Stimulated activated CD4-positive, alpha-beta T cell treated with anti-CD3 and anti-CD28 coated beads, Interleukin-15, amount 100 ng/mL, for 48 hours (primary cell): ENCODE data around the gene PTBP2.
"Not testable (repeated sequence)": the region's sequence is repeated elsewhere in the genome, so short reads cannot be mapped to it uniquely, and the experiment has no call there.

ENCODE experiments used
- DNase-seq, 2 donors: peaks; one replicate each; pipeline ENCODE4 v3.0.0-alpha.2; 2020; ENCODE audit warnings: low read depth in 2 of 2

PTBP2 gene

DNA sequence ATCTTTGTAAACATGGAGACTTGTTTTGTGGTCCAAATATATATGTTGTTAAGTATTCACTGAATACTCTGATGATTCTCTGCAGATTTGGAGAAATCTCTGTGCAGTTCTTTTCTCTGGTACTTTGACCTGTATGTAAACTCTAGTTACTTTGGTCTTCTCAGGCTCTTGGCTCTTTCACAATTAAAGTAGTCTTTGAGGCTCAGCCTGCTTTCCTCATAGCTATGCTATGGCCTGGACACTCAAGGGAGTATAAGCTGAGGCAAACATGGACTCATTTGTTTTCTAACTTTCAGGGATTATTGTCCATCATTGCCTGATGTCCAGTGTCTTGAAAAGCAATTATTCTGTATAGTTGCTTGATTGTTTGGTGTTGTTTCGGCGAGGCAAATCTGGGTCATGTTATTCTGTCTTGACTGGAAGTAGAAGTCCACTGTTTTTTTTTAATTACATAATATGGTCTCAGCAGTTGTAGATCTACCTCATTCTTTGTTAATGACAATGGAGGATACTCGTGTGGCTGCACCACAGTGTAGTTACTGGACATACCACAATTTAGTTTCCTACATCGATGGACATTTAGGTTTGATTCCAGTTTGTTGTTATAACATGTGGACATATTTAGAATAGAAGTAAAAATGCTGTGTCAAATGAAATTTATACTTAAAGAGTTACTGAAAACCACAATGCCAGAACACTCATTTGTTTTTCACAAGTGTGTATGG is 9.2 kb downstream of the PTBP2 start:
- DNase-seq = no peak

DNA sequence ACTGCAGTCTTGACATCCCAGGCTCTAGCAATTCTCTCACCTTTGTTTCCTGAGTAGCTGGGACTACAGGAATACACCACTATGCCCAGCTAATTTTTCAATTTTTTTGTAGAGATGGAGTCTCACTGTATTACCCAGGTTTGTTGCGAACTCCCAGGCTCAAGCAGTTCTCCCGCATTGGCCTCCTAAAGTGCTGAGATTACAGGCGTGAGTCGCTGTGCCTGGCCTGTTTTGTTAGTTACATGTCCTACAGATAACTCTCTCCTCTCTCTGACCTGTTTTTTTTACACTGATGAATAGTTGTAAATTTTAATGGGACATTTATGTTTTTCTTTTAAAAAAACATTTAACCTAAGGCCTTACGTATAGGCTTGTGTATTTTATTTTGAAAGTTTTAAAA is 19.8 kb downstream of the PTBP2 start:
- DNase-seq = no peak

DNA sequence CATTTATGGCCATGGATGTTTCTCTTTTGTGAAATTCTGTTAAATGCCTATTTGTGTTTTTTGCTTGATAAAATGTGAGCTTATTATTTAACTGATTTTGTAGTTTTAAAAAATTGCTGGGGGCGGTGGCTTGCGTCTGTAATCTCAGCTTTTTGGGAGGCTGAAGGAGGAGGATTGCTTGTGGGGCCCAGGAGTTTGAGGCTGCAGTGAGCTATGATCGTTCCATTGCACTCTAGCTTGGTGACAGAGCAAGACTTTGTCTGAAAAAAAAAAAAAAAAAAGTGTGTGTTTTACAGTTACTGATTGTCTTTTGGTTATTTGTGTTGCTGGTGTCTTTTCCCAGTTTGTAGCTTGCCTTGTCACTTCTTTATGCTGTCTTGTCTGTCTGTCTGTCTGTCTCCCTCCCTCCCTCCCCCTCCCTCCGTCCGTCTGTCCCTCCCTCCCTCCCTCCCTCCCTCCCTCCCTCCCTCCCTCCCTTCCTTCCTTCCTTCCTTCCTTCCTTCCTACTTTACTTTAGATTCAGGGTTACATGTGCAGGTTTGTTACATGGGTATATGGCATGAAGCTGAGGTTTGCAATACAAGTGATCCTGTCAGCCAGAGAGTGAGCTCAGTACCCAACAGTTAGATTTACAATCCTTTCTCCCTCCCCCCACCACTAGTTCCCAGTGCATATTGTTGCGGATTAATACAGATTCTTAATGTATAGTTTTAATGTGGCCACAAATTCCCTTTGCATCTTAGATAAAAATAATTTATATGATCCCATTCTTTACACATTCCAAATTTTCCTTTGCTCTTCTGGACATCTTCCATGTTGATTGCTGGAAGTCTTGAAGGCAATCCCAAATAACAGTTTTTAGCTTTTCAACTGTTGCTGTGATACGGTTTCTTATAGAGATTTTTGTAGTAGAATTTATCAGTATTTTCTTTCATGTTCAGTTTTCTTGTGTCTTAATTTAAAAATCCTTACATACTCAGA is 25.1 kb downstream of the PTBP2 start:
- DNase-seq = no peak

DNA sequence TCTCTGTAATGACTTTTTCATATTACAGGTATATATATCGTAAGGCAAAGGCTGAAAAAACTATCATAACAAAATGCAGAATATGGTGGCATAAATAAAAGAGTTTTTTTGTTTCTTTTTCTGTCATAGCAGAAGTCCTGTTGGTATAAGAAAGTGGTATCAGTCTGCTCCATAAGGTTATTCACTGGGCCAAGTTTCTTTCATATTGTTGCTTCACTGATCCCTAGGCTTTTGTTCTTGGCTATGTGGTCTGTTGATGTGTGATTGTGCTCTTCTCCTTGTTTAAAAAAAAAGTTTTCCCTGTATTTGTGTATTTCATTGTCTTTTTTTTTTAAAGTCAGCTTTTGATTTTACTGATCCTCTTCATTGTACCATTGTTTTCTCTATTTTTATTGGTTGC is 26.0 kb downstream of the PTBP2 start:
- no peak for DNase-seq

DNA sequence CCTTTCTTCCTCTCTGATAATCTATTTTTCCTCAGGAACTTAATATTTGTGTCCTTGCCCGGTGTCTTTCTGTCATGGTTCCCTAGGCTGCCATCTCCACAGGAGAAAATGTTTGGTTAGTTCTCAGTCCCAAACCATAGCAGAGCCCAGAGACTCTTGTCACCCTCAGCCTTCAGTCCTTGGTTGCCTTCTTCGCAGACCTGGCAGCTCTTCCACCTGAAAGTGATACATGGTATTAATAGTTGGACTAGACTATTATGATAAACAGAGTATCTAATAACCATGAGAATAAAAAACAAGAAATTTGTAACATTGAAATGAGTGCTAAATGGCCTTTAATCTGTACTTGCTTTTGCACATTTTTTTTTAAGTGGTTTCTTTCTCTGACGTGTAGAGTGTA is 26.5 kb downstream of the PTBP2 start:
- DNase-seq = no peak

DNA sequence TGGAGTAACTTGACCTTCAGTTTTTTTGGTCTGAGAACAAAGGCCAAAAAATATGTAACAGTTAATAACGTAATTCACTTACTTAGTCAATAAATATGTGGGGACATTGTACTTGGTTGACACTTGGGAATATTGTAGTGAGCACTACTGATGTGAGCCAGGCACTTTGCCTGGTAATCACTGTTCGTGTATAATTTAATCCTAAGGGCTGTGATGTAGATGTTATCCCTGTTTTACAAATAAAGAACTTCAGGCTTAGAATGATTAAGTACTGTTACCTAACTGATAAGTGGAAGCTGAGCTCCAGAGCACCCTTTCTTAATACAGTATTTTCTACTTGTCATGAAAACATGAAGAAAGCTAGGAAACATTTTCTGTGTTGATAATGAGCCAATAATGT is 28.0 kb downstream of the PTBP2 start:
- no peak for DNase-seq

DNA sequence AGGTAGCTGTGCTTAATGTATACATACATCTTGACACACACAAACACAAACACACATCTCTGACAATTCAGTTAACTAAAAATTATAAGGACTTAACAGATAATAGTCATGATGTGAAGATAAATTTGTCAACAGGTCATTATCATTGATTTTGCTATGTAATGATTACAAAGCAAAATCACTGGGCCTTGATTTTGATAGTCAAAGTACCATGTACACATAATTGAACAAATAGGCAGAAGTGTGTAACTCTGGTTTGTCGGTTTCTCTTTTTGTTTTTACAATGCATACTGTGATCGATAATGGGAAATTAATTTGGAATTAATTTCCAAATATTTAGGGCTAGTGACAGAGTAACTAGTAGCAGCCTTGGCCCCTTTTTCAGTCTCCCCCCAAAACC is 30.8 kb downstream of the PTBP2 start:
- DNase-seq = no peak

DNA sequence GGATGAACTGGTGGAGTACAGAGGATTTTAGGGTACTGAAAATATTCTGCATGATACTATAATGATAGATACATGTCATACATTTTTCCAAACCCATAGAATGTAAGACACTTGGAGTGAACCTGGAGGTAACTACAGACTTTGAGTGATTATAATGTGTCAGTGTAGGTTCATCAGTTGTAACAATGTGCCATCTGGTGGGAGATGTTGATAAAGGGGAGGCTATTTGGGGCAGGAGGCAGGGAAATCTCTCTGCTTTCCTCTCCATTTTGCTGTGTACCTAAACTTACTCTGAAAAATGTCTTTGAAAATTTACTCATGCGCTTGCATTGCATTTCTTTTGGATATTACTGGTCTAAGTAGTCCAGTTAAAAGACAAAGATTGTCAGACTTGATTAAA is 35.2 kb downstream of the PTBP2 start:
- no peak for DNase-seq

DNA sequence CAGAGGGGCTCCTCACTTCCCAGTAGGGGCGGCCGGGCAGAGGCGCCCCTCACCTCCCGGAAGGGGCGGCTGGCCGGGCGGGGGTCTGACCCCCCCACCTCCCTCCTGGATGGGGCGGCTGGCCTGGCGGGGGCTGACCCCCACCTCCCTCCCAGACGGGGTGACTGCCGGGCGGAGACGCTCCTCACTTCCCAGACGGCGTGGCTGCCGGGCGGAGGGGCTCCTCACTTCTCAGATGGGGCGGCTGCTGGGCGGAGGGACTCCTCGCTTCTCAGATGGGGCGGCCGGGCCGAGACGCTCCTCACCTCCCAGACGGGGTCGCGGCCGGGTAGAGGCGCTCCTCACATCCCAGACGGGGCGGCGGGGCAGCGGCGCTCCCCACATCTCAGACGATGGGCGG is 41.0 kb downstream of the PTBP2 start:
- DNase-seq = not testable (repeated sequence)

DNA sequence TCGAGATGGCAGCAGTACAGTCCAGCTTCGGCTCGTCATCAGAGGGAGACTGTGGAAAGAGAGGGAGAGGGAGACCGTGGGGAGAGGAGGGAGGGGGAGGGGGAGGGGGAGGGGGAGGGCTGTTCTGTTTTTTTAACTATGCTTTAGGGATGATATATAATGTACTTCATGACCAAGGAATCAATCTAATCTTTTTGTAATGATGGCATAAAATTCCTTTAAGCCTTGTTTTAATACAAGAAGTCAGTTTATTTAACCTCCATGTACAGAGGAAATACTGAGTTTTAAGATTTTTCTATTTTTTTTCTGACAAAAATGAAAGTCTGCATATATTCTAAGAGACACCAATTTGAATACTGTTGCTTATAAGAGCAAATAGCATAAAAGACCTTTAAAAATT is 41.9 kb downstream of the PTBP2 start:
- no peak for DNase-seq

DNA sequence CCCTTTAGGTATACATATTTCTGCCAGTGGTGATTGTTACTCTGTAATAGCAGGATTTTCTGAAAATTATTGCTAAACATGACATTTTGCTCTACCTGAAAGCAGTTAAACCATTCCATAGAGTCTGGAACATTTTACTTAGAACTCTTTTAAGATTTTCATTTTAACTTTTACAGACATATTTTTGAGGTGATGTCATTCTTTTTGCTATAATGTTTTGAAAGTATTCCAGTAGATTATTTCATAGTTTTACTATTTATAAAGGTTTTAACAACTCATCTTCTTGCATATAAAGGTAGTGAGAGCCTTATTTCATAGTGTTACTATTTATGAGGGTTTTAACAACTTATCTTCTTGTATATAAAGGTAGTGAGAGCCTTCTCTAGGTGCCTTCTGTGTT is 42.9 kb downstream of the PTBP2 start:
- no peak for DNase-seq

DNA sequence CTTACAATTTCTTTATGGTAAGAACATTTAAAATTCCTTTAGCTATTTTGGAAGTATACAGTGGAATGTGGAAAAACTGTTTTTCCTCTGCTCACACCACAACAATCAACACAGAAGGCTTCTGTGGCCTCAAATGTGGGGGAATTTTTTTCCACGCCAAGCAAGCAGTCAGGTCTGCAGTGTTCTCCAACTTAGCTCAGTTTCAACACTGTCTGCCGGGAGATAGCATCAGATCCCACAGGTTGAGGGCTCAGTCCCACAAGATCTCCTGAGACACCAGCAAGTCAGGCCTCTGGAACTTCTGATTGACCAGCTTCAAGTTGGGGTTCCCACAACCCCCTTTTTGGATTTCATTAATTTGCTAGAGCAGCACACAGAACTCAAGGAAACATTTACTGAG is 50.3 kb downstream of the PTBP2 start:
- DNase-seq = no peak

DNA sequence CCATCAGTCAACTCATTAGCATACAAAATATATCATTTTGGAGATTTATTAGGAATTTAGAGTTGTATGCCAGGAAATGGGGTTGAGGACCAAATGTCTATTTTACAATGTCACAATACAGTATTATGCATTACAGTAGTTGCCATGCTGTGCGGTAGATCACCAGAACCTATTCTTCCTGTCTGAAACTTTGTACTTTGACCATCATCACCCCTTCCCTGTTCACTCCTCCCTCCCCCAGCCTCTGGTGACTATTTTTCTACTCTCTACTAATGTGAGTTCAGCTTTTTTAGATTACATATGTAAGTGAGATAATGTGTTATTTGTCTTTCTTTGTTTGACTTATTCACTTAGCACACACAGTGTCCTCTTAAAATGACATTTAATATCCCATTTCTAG is 50.8 kb downstream of the PTBP2 start:
- DNase-seq = no peak

DNA sequence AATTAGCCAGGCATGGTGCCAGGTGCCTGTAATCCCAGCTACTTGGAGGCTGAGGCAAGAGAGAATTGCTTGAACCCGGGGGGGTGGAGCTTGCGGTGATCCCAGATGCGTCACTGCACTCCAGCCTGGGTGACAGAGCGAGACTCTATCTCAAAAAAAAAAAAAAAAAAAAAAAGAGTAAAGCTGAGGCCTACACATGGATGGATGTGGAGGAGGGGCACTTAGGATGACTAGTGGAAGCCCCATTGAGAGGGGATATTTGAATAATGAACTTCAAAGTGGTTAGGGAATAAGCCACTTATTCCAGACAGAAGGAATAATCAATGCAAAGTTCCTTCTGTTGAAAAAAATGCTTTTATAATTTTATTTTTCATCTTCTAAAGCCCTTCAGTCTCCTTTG is 51.4 kb downstream of the PTBP2 start:
- no peak for DNase-seq

DNA sequence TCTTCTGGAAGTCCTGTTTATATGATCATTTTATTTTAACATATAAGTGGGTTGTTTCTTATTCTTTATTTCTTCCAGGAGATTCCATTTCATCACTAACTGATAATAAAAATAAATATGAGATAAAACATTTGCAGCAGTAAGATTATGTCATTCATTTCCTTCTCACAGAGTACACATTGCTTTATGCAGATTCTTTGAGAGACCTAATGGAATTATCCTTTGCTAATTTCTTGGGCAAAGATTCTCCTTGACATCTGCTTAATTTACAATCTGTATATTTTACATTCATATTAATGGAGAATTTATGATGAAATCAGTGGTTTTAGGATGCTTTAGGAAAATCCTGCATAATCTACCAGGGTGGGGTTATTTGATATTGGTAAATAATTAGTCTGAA is 60.6 kb downstream of the PTBP2 start:
- DNase-seq = no peak

DNA sequence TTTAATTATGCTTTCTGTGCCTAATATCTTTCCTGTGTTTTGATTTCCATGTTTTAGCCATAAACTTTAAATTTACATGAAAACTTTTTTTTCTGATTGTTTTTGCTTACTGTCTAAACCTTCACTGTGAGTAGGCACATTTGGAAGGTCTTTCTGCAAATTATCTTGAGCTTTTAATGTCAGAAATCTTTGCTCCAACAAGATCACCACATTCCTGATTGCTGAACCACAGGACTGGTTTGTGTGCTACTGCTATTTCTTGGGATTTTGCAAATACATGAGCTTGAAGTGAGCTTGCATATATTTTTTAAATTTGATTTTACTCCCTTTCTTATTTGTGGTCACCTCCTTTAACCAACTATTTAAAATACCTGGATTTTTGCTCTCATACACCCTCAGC is 61.3 kb downstream of the PTBP2 start:
- DNase-seq = no peak

DNA sequence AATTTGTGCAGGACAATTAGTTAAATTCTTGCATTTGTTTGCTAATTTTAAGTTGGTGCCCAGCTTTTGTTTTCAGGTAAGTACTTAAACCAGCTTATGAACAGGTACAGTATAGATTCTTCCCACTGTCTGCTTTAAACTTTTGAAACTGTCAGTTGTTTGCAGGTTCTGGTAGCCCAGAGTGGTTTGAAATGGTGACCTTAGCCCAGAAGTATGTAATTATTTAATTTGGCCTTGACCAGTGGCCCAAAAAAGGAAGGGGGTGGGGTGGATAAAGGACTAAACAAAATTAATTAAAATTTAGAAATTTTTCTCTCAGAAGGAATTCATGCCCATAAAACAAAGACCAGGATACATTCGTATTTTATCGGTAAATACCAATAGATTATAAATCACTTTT is 69.0 kb downstream of the PTBP2 start:
- no peak for DNase-seq

DNA sequence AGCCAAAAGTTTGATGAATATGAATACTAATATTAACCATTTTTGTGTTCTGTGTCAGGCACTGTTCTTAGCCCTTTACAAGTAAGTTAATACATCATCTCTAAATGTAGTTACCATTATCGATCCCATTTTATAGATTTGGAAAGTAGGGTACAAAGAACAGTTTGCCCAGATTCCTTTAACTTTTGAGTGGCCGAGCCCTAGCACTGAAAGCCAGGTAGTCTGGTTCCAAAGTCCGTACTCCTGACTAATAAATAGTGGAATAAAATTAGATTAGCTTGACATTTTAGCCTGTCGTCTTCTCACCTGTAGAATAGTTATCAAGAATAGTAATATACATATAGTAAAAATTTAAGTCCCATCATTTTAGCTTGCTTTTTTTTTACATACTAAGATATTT is 70.6 kb downstream of the PTBP2 start:
- DNase-seq = no peak

DNA sequence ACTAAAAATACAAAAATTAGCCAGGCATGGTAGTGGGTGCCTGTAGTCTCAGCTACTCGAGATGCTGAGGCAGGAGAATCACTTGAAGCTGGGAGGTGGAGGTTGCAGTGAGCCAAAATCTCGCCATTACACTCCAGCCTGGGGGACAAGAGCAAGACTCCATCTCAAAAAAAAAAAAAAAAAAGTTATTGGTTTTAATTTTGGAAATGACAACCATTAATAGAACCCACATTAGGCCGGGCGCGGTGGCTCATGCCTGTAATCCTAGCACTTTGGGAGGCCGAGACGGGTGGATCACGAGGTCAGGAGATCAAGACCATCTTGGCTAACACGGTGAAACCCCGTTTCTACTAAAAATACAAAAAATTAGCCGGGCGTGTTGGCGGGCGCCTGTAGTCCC is 80.1 kb downstream of the PTBP2 start:
- DNase-seq = not testable (repeated sequence)

DNA sequence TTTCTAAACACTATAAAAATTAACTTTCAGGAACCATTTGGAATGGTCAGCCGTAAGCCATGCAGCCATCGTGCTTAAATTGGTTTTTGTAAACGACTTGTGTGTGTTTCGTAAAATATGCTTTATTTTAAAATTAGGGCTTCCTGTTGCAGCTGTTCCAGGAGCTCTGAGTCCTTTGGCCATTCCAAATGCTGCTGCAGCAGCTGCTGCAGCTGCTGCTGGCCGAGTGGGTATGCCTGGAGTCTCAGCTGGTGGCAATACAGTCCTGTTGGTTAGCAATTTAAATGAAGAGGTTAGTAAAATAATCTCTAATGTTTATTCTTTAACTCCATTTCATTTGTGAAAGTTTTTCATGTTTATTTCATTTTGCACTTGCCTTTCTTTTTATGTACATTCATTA is 83.1 kb downstream of the PTBP2 start:
- no peak for DNase-seq

DNA sequence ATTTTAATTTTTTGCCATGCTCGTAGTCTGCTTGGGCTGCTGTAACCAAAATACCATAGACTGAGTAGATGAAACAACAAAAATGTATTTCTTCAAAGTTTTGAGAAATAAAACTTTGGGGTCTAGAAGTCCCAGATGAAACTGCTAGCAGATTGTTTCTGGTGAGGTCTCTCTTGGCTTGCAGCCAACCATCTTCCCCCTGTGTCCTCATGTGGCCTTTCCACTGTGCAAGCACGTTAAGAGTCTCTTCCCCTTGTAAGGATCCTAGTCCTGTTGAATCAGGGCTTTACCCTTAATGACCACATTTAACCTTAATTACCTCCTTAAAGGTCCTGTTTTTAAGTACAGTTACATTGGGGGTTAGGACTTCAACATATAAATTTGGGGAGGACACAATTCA is 86.6 kb downstream of the PTBP2 start:
- no peak for DNase-seq

DNA sequence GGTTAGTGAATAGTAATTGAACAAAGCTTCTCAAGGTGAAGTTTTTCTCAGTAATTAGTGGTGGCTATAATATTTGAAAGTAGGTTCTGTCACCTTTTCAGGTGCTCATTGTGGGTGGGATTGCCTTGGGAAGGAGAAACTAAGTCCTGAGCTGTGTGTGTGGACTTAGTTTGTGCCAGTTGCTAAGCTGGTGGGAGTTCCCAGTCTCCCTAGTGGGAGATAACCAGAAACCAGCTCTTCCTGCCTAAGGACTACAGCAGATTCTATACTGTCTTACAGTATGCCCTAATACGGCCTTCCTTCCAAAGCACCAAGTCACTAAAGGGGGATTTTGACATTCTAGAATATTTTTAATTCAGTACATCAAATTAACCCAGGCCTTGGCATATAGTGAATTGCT is 94.3 kb downstream of the PTBP2 start:
- no peak for DNase-seq

DNA sequence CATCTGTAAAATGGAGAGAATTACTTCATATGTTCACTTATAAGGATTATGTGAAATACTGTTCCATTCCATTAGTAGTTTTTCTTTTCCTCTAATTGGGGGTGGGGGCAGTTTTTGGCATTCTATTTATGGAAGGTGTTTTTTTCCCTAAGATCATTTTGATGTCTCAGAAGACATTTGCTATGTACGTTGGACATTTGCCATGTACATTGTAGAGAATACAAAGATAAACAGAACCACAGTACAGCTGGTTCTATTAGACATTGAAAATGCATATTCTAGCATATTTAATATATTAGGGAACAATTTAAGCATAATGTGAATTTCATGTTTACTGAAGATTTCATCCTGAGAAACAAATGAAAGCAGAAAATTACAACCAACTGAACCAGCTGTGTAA is 98.5 kb downstream of the PTBP2 start:
- no peak for DNase-seq
